Fibroblast of villous mesenchyme (primary cell): ENCODE measurements around the gene IL17A. TPM values are rescaled to one million over a fixed set of nuclear protein-coding genes. Genes with fewer than 3 reads are reported as not detected.

Experiments
- DNase-seq: peaks from one replicate; pipeline ENCODE4 v3.0.0-alpha.2; 2010; ENCODE audit warnings: low read depth
- H3K4me3 ChIP-seq: 2 replicates; pipeline ENCODE4 v1.5.1; 2011; ENCODE audit warnings: low read depth, mild to moderate bottlenecking, low read length
- CTCF ChIP-seq: IDR thresholded peaks from 2 replicates; pipeline ENCODE4 v1.5.1; 2012; ENCODE audit warnings: low read depth, mild to moderate bottlenecking, low read length; ENCODE audit not compliant: insufficient read depth
- small RNA-seq: library from RNA; depleted of rRNA; stranded (forward); fragments of <200 nt; gene quantifications from one replicate; pipeline ENCODE3, GENCODE V24; 2012
- total RNA-seq: library from RNA; depleted of rRNA; stranded (reverse); fragments of >200 nt; gene quantifications from 2 replicates; pipeline ENCODE4 v1.2.3, GENCODE V29; 2012

IL17A gene
- total RNA-seq, 1 donor, result not detected

- DNase-seq, result no peak
- TF ChIP-seq CTCF, result no peak
- no peak overlapping the region for H3K4me3 ChIP-seq
Measured at GRCh38 chr6:52231406-52232127, 45.4 kb downstream of the IL17A start.

- no peak for TF ChIP-seq CTCF
- no peak overlapping the region for H3K4me3 ChIP-seq
- DNase-seq, result no peak
Measured at GRCh38 chr6:52233005-52233404, 46.8 kb downstream of the IL17A start.

GRCh38 chr6:52233975-52234823, 48.0 kb downstream of the IL17A start:
- peak; percentile 54 for TF ChIP-seq CTCF
- DNase-seq, result peak; percentile 72
- H3K4me3 ChIP-seq, result no peak overlapping the region

Small RNA genes lying within 50 kb of the gene (small RNA-seq; reads per million reads assigned to genes)
- gene MIR133B, result not detected
- not detected for gene MIR206

Other genes with a start within 250 kb of the IL17A start
- under 0.01 TPM in 1 of 2 replicates, not detected in the other for gene PKHD1, start 98.8 kb upstream of the IL17A start, total RNA-seq
- gene IL17F, start 58.1 kb downstream of the IL17A start, total RNA-seq, result under 0.01 TPM in 1 of 2 replicates, not detected in the other
- 38.0 and 49.7 TPM in 2 replicates for gene MCM3, start 98.4 kb downstream of the IL17A start, total RNA-seq
- 3.2 and 4.7 TPM in 2 replicates for gene PAQR8, start 175.8 kb downstream of the IL17A start, total RNA-seq
- gene EFHC1, start 234.0 kb downstream of the IL17A start, total RNA-seq, result 15.8 and 21.6 TPM in 2 replicates